AG10803 (cell line): ENCODE measurements around the gene DOCK1.
A peak's percentile ranks its signal among the peaks of the same experiment; 100 is the strongest.

ENCODE experiments used
- DNase-seq: peaks from one replicate; pipeline ENCODE4 v3.0.0; 2010; ENCODE audit warnings: low read depth
- H3K4me3 ChIP-seq: 2 replicates; pipeline ENCODE4 v1.5.1; 2011; ENCODE audit warnings: mild to moderate bottlenecking, low read length, control low read depth
- CTCF ChIP-seq: conservative IDR thresholded peaks from 2 replicates; pipeline ENCODE4 v1.5.1; 2011; ENCODE audit warnings: mild to moderate bottlenecking, low read length, control low read depth, inconsistent platforms

The DOCK1 gene

GRCh38 chr10:127117125-127117524, 211.9 kb downstream of the DOCK1 start:
- H3K4me3 ChIP-seq, result no peak overlapping the region
- no peak for TF ChIP-seq CTCF
- peak; percentile 49 for DNase-seq

GRCh38 chr10:127118034-127118433, 212.8 kb downstream of the DOCK1 start:
- DNase-seq, result no peak
- TF ChIP-seq CTCF, result no peak

GRCh38 chr10:127119936-127120335, 214.7 kb downstream of the DOCK1 start:
- DNase-seq, result no peak
- no peak for TF ChIP-seq CTCF
- H3K4me3 ChIP-seq, result no peak overlapping the region

More at GRCh38 chr10:127118034-127118433, 212.8 kb downstream of the DOCK1 start:
- no peak overlapping the region for H3K4me3 ChIP-seq

- peak; percentile 55 for DNase-seq
- no peak for TF ChIP-seq CTCF
- no peak overlapping the region for H3K4me3 ChIP-seq
Measured at GRCh38 chr10:127122831-127123230, 217.6 kb downstream of the DOCK1 start.

- H3K4me3 ChIP-seq, result no peak overlapping the region
- no peak for TF ChIP-seq CTCF
- peak; percentile 24 for DNase-seq
Measured at GRCh38 chr10:127123626-127124025, 218.4 kb downstream of the DOCK1 start.

GRCh38 chr10:127125331-127125730, 220.1 kb downstream of the DOCK1 start:
- no peak overlapping the region for H3K4me3 ChIP-seq
- no peak for TF ChIP-seq CTCF
- no peak for DNase-seq

- no peak for TF ChIP-seq CTCF
- no peak for DNase-seq
- no peak overlapping the region for H3K4me3 ChIP-seq
Measured at GRCh38 chr10:127127822-127128221, 222.6 kb downstream of the DOCK1 start.
